Uterus (tissue), 2 donors: Measurements from ENCODE around the gene RAB40C.

Experiments used
- CTCF ChIP-seq, 4 experiments: fragments of 200-600 bp in 2 of 4; fragments of 450-650 bp in 2 of 4; sonication (generic) in 2 of 4; IDR thresholded peaks; one replicate each; pipeline ENCODE4 v1.5.1; 2016 to 2019; ENCODE audit warnings: antibody characterized with exemption in 4 of 4, mild to moderate bottlenecking in 2 of 4, moderate library complexity in 1 of 4
- POLR2A ChIP-seq, 2 donors: fragments of 450-650 bp; IDR thresholded peaks; one replicate each; pipeline ENCODE4 v1.6.1; 2016; ENCODE audit warnings: antibody characterized with exemption in 2 of 2, mild to moderate bottlenecking in 1 of 2, moderate library complexity in 1 of 2

DNA sequence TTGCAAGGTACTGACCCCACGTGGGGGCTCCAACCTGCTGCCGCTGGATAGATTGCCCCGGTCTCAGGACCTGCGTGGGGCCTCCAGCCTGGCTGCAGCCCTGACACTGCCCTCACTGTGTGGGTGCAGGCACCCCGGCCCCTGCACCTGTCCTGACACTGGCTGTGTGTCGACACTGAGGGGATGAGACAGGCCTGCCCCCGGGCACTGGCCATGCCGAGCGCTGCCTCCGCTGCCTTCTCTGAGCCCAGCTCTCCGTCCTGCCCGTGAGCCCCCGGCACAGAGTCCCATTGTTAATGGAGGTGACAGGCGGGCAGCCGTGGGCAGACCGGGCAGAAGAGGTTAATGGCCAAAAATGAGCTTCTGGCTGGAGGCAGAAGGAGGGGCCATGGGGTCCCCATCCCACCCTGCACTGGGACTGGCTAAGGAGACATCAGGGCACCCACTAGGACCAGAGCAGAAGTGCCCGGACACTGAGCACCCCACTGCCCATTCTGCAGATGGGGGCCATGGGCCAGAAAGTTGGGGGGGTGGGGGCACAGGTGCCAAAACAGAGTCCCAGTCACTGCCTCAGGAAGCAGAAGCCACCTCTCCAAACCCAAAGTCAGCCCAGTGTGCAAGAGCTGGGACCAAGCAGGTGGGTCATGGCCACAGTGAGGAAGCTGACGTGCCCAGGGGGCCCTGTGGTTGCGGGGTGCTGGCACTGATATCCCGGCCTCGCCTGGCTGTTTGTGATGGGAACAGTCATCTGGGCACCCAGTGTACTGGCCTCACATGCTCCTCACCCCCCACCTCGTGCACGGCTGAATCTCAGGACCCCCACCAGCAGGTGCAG lies 32.2 kb upstream of the RAB40C start:
- TF ChIP-seq CTCF (IDR thresholded peaks at IDR 0.05) = no peak
- no peak for TF ChIP-seq POLR2A (IDR thresholded peaks at IDR 0.05)
